HAP-1 (cell line): ENCODE measurements around the gene OTUD5.

Experiments used
- DNase-seq, 2 experiments: peaks; one replicate each; pipeline ENCODE4 v3.0.0-alpha.2; 2016 to 2020; ENCODE audit warnings: low spot score in 2 of 2
- H3K27me3 ChIP-seq: fragments of 250-450 bp; sonication (Bioruptor Pico); 2 replicates; pipeline ENCODE4 v1.5.1; 2020; ENCODE audit warnings: low read depth, mild to moderate bottlenecking, moderate library complexity
- H3K36me3 ChIP-seq: fragments of 250-450 bp; sonication (Bioruptor Pico); replicated peaks from 2 replicates; pipeline ENCODE4 v1.5.1; 2020; ENCODE audit warnings: mild to moderate bottlenecking
- H3K4me1 ChIP-seq: fragments of 250-450 bp; sonication (Bioruptor Pico); 2 replicates; pipeline ENCODE4 v1.5.1; 2020; ENCODE audit warnings: mild to moderate bottlenecking
- H3K4me3 ChIP-seq: fragments of 250-450 bp; sonication (Bioruptor Pico); 2 replicates; pipeline ENCODE4 v1.5.1; 2020; ENCODE audit warnings: mild to moderate bottlenecking, moderate library complexity
- H3K9me3 ChIP-seq: fragments of 250-450 bp; sonication (Bioruptor Pico); 2 replicates; pipeline ENCODE4 v1.5.1; 2020; ENCODE audit warnings: mild to moderate bottlenecking, moderate library complexity
- in situ Hi-C: fragments of 300-500 bp; cut with MboI; formaldehyde crosslinking; loops from 3 replicates; pipeline ENCODE4 v1.14.3; 2020; ENCODE audit warnings: low sequenced_read_pairs, inconsistent platforms, mixed read lengths

The OTUD5 gene

DNA sequence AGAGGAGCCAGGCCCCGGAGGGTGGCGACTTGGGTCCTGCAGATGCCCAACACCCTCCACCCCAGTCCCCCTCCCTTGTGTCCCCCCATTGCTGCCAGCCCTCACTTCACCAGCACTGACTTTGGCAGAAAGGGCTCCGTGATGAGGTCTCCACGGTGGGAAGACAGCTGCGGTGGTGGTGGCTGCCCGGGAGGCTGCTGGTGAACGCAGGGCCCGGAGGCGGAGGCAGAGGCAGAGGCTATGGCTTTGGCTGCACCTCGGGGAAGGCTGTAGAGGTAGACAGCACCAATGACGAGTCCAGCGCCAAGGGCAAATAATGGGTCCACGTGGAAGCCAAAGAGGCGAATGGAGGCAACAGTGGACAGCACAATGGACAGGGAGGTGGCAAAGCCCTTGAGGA is 52.8 kb downstream of the OTUD5 start:
- Histone ChIP-seq H3K9me3 (no peaks in the 10 kb centered on the region), H3K27me3 (no peaks in the 10 kb centered on the region), H3K36me3 (peaks cover 72% of the 10 kb centered on the region), H3K4me3 (no peak overlapping the region), H3K4me1 (no peaks in the 10 kb centered on the region)
- DNase-seq = no peak
- in situ Hi-C loops = no loop called here

DNA sequence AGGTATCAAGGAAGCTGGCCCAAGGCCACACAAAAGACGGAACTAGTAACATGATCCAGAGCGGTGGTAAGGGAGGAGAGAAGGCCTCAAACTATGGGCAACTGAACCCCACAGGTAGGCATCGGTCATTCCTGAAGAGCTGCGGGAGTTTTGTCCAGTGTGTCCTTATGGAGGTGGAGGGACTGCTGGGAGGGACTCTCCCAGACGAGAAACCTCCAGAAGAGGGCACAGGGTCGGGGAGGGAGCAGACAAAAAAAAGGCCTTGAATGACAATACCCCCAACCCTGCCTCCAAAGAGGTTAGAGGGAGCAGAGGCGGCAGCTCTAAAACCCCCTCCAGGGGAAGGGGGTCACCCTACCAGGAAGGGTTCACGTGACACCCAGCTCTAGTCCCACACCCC is 53.2 kb downstream of the OTUD5 start:
- in situ Hi-C loops = no loop called here
- H3K4me3 ChIP-seq = no peak overlapping the region
- H3K4me1 ChIP-seq = peaks cover 3% of the 10 kb centered on the region
- no peak for DNase-seq
- H3K36me3 ChIP-seq = peaks cover 71% of the 10 kb centered on the region
- H3K9me3 ChIP-seq = no peaks in the 10 kb centered on the region
- no peaks in the 10 kb centered on the region for H3K27me3 ChIP-seq

DNA sequence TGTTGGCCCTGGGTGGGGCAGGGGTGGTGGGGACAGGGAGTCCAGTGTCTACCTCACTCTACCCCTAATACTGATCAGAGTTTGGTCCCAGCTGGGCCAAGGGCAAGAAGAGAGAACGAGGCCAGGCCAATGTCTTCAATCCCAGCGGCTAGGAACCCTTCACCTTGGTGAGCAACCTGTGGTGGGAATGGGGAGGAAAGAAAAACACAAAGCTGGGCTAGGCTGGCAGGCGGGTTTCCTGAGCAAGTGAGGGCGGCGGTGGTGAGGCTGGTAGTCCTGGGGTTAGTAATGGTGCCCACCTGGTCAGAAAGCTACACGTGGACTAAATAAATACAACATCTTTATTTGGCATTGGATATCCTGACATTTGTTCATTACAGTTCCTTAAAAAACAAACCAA is 54.1 kb downstream of the OTUD5 start:
- Histone ChIP-seq H3K27me3 (no peaks in the 10 kb centered on the region), H3K4me3 (no peak overlapping the region), H3K4me1 (peaks cover 5% of the 10 kb centered on the region), H3K36me3 (peaks cover 68% of the 10 kb centered on the region), H3K9me3 (no peaks in the 10 kb centered on the region)
- no peak for DNase-seq
- in situ Hi-C loops = no loop called here

DNA sequence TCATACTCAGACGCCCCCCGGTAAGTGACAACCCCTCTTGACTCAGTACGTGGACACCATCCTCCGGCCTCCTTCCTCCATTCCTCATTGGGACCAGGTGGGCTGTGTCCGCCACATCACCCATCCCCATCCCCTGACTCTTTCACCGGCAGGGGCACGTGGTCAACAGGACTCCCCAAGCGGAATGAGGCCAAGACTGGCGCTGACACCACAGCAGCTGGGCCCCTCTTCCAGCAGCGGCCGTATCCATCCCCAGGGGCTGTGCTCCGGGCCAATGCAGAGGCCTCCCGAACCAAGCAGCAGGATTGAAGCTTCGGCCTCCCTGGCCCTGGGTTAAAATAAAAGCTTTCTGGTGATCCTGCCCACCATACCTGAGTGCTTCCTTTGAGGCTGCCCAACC is 54.6 kb downstream of the OTUD5 start:
- in situ Hi-C loops = no loop called here
- DNase-seq = no peak
- Histone ChIP-seq H3K9me3 (no peaks in the 10 kb centered on the region), H3K27me3 (no peaks in the 10 kb centered on the region), H3K4me1 (peaks cover 5% of the 10 kb centered on the region), H3K4me3 (no peak overlapping the region), H3K36me3 (peaks cover 67% of the 10 kb centered on the region)

DNA sequence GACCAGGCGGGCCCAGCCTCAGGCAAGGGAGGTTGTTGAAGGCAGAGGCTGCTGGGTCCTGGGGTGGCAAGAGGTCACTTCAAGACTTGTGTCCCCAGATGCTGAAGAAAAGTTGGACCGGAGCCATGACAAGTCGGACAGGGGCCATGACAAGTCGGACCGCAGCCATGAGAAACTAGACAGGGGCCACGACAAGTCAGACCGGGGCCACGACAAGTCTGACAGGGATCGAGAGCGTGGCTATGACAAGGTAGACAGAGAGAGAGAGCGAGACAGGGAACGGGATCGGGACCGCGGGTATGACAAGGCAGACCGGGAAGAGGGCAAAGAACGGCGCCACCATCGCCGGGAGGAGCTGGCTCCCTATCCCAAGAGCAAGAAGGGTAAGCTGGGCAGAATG is 55.3 kb downstream of the OTUD5 start:
- Histone ChIP-seq H3K4me3 (no peak overlapping the region), H3K27me3 (no peaks in the 10 kb centered on the region), H3K4me1 (peaks cover 5% of the 10 kb centered on the region), H3K36me3 (peaks cover 67% of the 10 kb centered on the region), H3K9me3 (no peaks in the 10 kb centered on the region)
- in situ Hi-C loops = no loop called here
- no peak for DNase-seq

DNA sequence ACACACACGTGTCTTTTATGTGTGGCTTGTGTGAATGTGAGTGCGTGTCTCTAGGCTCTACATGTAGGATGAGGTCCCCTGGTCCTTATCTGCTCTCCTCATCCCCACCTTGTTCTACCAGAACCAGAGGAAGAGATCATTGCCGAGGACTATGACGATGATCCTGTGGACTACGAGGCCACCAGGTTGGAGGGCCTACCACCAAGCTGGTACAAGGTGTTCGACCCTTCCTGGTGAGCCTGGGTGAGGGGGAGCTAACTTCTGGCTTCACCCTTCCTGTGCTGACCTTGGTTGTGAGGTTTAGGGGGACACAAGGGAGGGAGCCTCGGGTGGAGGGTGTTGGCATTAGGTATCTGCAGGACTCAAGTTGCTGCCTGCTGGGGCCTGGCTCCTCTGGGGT is 56.3 kb downstream of the OTUD5 start:
- Histone ChIP-seq H3K4me3 (no peak overlapping the region), H3K4me1 (peaks cover 5% of the 10 kb centered on the region), H3K27me3 (no peaks in the 10 kb centered on the region), H3K36me3 (peaks cover 60% of the 10 kb centered on the region), H3K9me3 (no peaks in the 10 kb centered on the region)
- DNase-seq = no peak
- in situ Hi-C loops = no loop called here

DNA sequence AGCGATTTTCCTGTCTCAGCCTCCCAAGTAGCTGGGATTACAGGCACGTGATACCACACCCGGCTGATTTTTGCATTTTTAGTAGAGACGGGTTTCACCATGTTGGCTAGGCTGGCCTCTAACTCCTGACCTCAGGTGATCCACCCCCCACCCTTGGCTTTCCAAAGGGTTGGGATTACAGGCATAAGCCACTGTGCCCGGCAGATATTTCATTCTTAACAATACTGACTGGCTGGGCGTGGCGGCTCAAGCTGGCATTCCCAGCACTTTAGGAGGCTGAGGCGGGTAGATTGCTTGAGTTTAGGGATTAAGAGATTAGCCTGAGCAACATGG is 58.4 kb downstream of the OTUD5 start:
- H3K36me3 ChIP-seq = peaks cover 53% of the 10 kb centered on the region
- H3K4me1 ChIP-seq = peaks cover 5% of the 10 kb centered on the region
- H3K27me3 ChIP-seq = no peaks in the 10 kb centered on the region
- in situ Hi-C loops = loop anchor here (5.0 kb wide), 1 partner anchor 268 kb away; no protein-coding TSS in a partner anchor
- H3K4me3 ChIP-seq = peak overlapping the region; percentile 73
- peak; percentile 36 to 71 for DNase-seq
- no peaks in the 10 kb centered on the region for H3K9me3 ChIP-seq

DNA sequence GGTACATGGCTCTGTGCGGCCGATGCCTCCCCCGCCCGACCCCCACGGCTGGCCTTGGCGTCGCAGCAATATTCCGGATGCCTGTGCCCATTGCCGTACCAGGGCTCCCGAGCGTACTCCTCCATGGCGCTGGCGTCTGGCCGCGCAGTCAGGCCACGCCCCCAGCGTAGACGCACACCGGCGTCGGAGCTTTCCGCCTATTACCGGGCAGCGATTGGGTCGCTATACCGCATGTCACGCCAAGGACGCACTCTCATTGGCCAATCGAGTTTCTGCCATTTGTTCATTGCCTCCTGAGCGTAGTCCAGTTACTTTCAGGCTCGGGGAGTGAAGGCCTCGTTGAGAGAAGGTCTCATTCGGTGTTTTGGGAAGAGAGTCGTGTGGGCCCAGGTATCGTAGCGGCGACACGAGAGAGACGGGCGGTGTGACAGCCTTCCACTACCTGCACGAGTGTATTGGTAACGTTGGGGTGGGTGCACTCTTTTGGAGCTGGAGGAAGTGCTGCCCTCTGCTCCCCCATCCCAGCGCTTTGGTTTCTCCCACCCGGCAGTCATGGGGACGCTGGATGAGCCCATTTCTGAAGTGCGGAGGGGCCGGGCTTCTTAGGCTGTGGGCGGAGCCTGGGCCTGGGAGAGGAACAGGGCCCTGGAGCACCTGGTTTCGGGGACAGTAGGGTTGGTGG is 59.6 kb downstream of the OTUD5 start, which contains the start of the genes PQBP1 and TIMM17B:
Gene PQBP1 (plus strand): TSS at position 306 of the 682 bp plus-strand sequence. CDS start 580 bp downstream, outside the sequence.
Gene TIMM17B (minus strand): TSS at position 144 of the 682 bp plus-strand sequence. CDS start 19 bp downstream, at position 125.
- Histone ChIP-seq H3K4me1 (peaks cover 5% of the 10 kb centered on the region), H3K36me3 (peaks cover 50% of the 10 kb centered on the region)
- in situ Hi-C loops = loop anchor here (5.0 kb wide), 1 partner anchor 270 kb away; no protein-coding TSS in a partner anchor

DNA sequence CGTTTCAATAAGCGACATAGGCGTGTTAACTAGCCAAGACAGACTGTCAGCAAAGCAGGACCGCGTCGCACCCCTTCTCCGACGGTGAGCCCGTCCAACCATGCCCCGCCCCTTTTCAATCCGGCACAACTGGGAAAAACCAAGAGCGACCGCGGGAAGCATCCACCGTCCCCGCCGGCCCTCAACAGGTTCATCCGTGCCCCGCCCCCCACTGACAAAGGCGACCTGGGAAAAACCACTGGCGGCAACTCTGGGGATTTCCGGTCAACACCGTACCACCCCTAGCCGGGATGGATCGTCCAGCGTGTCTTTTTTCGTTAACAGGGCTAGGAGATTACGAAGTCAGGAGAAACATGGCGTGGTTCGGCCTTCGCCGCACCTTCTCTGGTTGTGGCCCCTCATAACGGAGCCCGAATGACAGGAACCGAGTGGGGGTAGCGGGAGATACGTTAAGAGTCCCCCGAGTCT is 60.2 kb downstream of the OTUD5 start:
- in situ Hi-C loops = loop anchor here (5.0 kb wide), 1 partner anchor 270 kb away; no protein-coding TSS in a partner anchor
- Histone ChIP-seq H3K36me3 (peaks cover 49% of the 10 kb centered on the region), H3K27me3 (no peaks in the 10 kb centered on the region), H3K9me3 (no peaks in the 10 kb centered on the region), H3K4me3 (peak overlapping the region; percentile 73), H3K4me1 (peaks cover 10% of the 10 kb centered on the region)
- DNase-seq = peak; percentile 89 to 98

More for the DNA sequence above, 59.6 kb downstream of the OTUD5 start, which contains the start of the genes PQBP1 and TIMM17B:
- H3K9me3 ChIP-seq = no peaks in the 10 kb centered on the region
- peak within 1 kb of the TSS; percentile 73 for H3K4me3 ChIP-seq
- DNase-seq = peak; percentile 96 to 98
- H3K27me3 ChIP-seq = no peaks in the 10 kb centered on the region

DNA sequence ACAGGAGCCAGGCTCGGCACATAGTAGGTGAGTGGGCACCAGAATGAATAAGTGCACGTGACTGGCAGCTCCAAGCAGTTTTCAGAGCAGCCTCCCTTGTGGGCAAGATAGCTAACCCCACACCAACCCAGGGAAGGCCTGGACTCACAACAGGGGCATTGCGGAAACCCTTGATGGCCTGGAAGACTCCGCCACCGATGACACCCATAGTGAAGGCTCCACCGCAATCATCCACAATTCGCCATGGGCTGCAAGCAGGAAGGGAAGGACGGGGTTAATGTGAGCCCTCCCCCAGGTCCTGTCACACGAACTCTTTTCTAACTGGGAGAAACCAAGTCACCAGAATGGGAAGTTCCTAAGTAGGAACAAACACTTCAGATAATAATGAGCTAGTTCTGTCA is 60.8 kb downstream of the OTUD5 start:
- peak; percentile 46 to 61 for DNase-seq
- Histone ChIP-seq H3K9me3 (no peaks in the 10 kb centered on the region), H3K4me1 (peaks cover 13% of the 10 kb centered on the region), H3K27me3 (no peaks in the 10 kb centered on the region), H3K36me3 (peaks cover 43% of the 10 kb centered on the region), H3K4me3 (peak overlapping the region; percentile 73)
- in situ Hi-C loops = loop anchor here (5.0 kb wide), 1 partner anchor 271 kb away; no protein-coding TSS in a partner anchor

DNA sequence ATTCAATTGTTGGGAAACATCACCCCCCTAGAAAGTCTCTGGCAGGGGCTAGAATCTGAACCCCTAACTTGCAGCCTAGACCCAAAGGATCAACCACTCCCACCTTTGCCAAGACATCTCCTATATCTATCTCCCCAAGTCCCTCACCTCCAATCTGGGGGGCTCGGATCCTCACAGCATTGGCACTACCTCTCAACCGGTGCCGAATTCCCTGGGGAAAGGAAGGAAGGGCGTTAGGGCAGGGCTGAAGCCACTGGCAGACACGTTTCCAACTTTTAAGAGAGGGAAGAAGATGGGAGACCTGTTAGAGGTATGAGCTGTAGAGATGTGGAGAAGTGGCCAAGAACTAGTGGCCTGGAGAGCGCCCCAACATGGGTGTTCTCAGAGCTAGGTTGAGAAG is 62.5 kb downstream of the OTUD5 start:
- H3K4me3 ChIP-seq = no peak overlapping the region
- peaks cover 31% of the 10 kb centered on the region for H3K36me3 ChIP-seq
- no peak for DNase-seq
- no peaks in the 10 kb centered on the region for H3K27me3 ChIP-seq
- peaks cover 13% of the 10 kb centered on the region for H3K4me1 ChIP-seq
- in situ Hi-C loops = loop anchor here (5.0 kb wide), 1 partner anchor 272 kb away; no protein-coding TSS in a partner anchor
- H3K9me3 ChIP-seq = no peaks in the 10 kb centered on the region

DNA sequence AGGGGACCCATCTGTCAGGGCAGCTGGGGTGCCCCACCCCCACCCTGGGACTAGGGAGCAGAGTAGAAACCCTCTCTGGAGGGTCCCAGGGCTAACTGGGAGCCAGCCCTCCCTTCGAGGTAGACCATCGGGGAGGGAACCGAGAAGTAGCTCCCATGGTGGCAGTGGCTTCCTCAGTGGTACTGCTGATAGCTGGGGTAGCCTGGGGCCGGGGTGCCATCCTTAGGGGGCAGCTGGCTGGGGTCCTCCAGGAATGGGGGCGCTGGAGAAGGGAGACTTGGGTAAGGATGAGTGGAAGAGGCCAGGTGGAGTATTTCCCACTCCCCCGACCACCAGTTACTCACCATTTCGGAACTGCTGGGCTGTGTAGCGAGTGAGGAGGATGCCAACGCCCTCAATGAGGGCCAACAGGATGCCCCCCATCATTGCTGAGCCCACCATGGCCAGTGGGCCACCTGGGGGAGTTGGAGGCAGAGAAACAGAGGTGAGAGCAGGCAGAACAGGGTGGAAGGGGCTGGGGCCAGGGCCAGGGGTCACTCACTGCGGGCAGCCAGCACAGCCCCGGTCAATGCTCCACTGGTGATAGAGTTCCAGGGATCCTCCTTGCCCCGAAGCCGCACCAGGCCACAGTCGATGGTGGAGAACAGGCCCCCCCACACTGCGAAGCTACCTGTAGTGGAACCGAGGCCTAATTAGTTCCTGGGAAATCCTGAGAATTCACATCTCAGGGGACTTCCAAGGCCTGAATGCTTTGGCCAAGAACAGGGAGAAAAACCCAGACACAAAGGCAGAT is 63.7 kb downstream of the OTUD5 start:
- Histone ChIP-seq H3K4me3 (no peak overlapping the region), H3K36me3 (peaks cover 27% of the 10 kb centered on the region), H3K9me3 (no peaks in the 10 kb centered on the region), H3K27me3 (no peaks in the 10 kb centered on the region), H3K4me1 (peaks cover 8% of the 10 kb centered on the region; the same call in 1 of the 2 replicates)
- in situ Hi-C loops = no loop called here
- no peak for DNase-seq

DNA sequence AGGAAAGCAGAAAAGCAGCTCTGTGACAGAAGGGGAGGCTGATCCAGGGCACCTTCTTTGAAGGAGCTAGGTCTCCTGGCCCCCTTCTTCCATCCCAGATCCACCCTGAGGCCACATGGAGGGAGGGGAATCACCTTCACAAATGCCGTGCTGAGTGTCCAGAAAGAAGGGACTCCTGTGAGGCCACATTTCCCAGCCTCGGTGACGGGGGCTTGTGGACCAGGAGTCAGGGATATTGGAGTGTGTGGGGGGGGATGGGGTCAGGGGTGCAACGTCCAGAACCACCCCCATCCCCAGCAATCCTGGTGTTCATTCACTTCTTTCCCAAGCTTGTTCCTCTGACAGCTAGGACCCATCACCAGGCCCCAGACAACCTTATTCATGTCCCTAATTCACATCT is 64.5 kb downstream of the OTUD5 start:
- Histone ChIP-seq H3K36me3 (peaks cover 27% of the 10 kb centered on the region), H3K27me3 (no peaks in the 10 kb centered on the region), H3K4me3 (no peak overlapping the region), H3K4me1 (peaks cover 8% of the 10 kb centered on the region; the same call in 1 of the 2 replicates), H3K9me3 (no peaks in the 10 kb centered on the region)
- in situ Hi-C loops = no loop called here
- no peak for DNase-seq
